Glutamatergic neuron (in vitro differentiated cells): ENCODE measurements around the gene PSMC3. TPM values are rescaled to one million over a fixed set of nuclear protein-coding genes. Genes with fewer than 3 reads are reported as not detected.

ENCODE experiments used
- DNase-seq: peaks from one replicate; pipeline ENCODE4 v3.0.0; 2022
- H3K27ac Mint-ChIP-seq: one replicate; pipeline ENCODE4 v1.8.0; 2020; ENCODE audit warnings: mild to moderate bottlenecking, mixed read lengths, inconsistent platforms; ENCODE audit not compliant: unreplicated experiment
- H3K27me3 Mint-ChIP-seq: one replicate; pipeline ENCODE4 v1.8.0; 2020; ENCODE audit warnings: mild to moderate bottlenecking, moderate library complexity, mixed read lengths, inconsistent platforms; ENCODE audit not compliant: unreplicated experiment
- H3K36me3 Mint-ChIP-seq: one replicate; pipeline ENCODE4 v1.8.0; 2020; ENCODE audit warnings: mild to moderate bottlenecking, mixed read lengths, inconsistent platforms; ENCODE audit not compliant: unreplicated experiment
- H3K4me1 Mint-ChIP-seq: one replicate; pipeline ENCODE4 v1.8.0; 2020; ENCODE audit warnings: mild to moderate bottlenecking, low read depth, mixed read lengths, inconsistent platforms; ENCODE audit not compliant: unreplicated experiment
- H3K4me3 Mint-ChIP-seq: one replicate; pipeline ENCODE4 v1.8.0; 2020; ENCODE audit warnings: mild to moderate bottlenecking, mixed read lengths, inconsistent platforms; ENCODE audit not compliant: unreplicated experiment
- H3K9me3 Mint-ChIP-seq: one replicate; pipeline ENCODE4 v1.8.0; 2020; ENCODE audit warnings: mild to moderate bottlenecking, moderate library complexity, mixed read lengths, inconsistent platforms; ENCODE audit not compliant: unreplicated experiment
- CTCF ChIP-seq: fragments of 200-600 bp; sonication (generic); IDR thresholded peaks from one replicate; pipeline ENCODE4 v1.5.0; 2021; ENCODE audit not compliant: partially characterized antibody, unreplicated experiment
- total RNA-seq: library from RNA; stranded (reverse); fragmentation: NEBNext Ultra II Directional; extraction: Animal tissue kit (Norgen Biotek cat#: 25700); gene quantifications from one replicate; pipeline ENCODE4 v1.2.1, GENCODE V29; 2021; ENCODE audit not compliant: unreplicated experiment

Gene PSMC3
- total RNA-seq, 1 donor from 2014 or later: 112 TPM

DNA sequence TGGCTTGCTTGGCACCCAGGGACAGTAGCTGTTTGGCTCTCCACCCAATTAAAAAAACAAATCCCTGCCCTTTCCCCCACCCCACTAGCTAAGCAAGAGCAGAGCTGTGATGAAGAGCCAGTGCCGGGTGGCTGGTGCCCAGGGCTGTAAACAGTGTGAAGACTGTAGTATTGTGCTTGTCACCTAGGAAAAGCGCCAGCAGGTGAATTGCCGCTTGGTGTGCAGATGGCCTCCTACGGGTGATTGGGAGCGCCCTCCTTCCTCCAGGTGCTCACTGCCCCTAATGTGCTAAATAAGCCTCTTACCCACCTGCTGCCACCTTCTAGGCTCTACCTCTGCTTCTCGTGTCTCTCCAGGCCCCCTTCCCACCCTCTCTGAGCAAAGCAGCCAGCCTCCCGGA, 41.1 kb upstream of the PSMC3 start:
- H3K27ac Mint-ChIP-seq: peak overlapping the region; percentile 79
- no peak for DNase-seq
- H3K36me3 Mint-ChIP-seq: no peaks in the 10 kb centered on the region
- TF ChIP-seq CTCF: no peak
- H3K9me3 Mint-ChIP-seq: peaks cover 8% of the 10 kb centered on the region
- H3K27me3 Mint-ChIP-seq: peaks cover 10% of the 10 kb centered on the region
- H3K4me3 Mint-ChIP-seq: peak overlapping the region; percentile 35
- peaks cover 45% of the 10 kb centered on the region for H3K4me1 Mint-ChIP-seq

- peaks cover 13% of the 10 kb centered on the region for H3K27me3 Mint-ChIP-seq
- H3K4me3 Mint-ChIP-seq: peak overlapping the region; percentile 28
- H3K27ac Mint-ChIP-seq: peak overlapping the region; percentile 75
- no peak for DNase-seq
- no peaks in the 10 kb centered on the region for H3K36me3 Mint-ChIP-seq
- no peak for TF ChIP-seq CTCF
- peaks cover 7% of the 10 kb centered on the region for H3K9me3 Mint-ChIP-seq
- peaks cover 49% of the 10 kb centered on the region for H3K4me1 Mint-ChIP-seq
These were observed 40.5 kb upstream of the PSMC3 start for GRCh38 chr11:47466701-47467250.

- H3K27me3 Mint-ChIP-seq: peaks cover 13% of the 10 kb centered on the region
- H3K9me3 Mint-ChIP-seq: peaks cover 6% of the 10 kb centered on the region
- no peak for DNase-seq
- H3K4me3 Mint-ChIP-seq: peak overlapping the region; percentile 39
- TF ChIP-seq CTCF: no peak
- no peaks in the 10 kb centered on the region for H3K36me3 Mint-ChIP-seq
- H3K4me1 Mint-ChIP-seq: peaks cover 50% of the 10 kb centered on the region
- peak overlapping the region; percentile 75 for H3K27ac Mint-ChIP-seq
These were observed 40.0 kb upstream of the PSMC3 start for GRCh38 chr11:47466201-47466600.

GRCh38 chr11:47464483-47464882, 38.2 kb upstream of the PSMC3 start:
- no peak for TF ChIP-seq CTCF
- Mint-ChIP-seq H3K9me3 (peaks cover 4% of the 10 kb centered on the region), H3K36me3 (no peaks in the 10 kb centered on the region), H3K27me3 (peaks cover 15% of the 10 kb centered on the region), H3K4me1 (peaks cover 46% of the 10 kb centered on the region), H3K4me3 (no peak overlapping the region), H3K27ac (peak overlapping the region; percentile 84)
- peak; percentile 76 for DNase-seq

- TF ChIP-seq CTCF: no peak
- H3K27ac Mint-ChIP-seq: peak overlapping the region; percentile 75
- H3K4me1 Mint-ChIP-seq: peaks cover 25% of the 10 kb centered on the region
- no peaks in the 10 kb centered on the region for H3K36me3 Mint-ChIP-seq
- H3K4me3 Mint-ChIP-seq: peak overlapping the region; percentile 25
- peaks cover 5% of the 10 kb centered on the region for H3K27me3 Mint-ChIP-seq
- no peak for DNase-seq
- H3K9me3 Mint-ChIP-seq: peaks cover 3% of the 10 kb centered on the region
These were observed 35.6 kb upstream of the PSMC3 start for GRCh38 chr11:47461876-47462275.
